K562 (cell line): Measurements from ENCODE around the gene BARX2. TPM values are rescaled to one million over a fixed set of nuclear protein-coding genes. Genes with fewer than 3 reads are reported as not detected.
A peak's percentile ranks its signal among the peaks of the same experiment; 100 is the strongest.

ENCODE experiments used
- ATAC-seq: fragments of 200-7000 bp; cut with Tn5 transposase; 3 replicates; pipeline ENCODE4 v1.9.1; 2020; ENCODE audit warnings: moderate library complexity
- BruUV-seq: library from RNA; stranded (reverse); fragments of 400-500 nt; replicated peaks from 2 replicates; lab custom pipeline; 2021; lab: Mats Ljungman, UMichigan
- CTCF ChIA-PET: fragments of 300-600 bp; formaldehyde crosslinking; extraction: SDS; loops from one replicate; lab custom pipeline; 2021; ENCODE audit warnings: low intra/inter-chr PET ratio; lab: Yijun Ruan, JAX
- POLR2A ChIA-PET: fragments of 300-600, 350-650 bp; sonication (Branson Sonifier 250); formaldehyde crosslinking; extraction: SDS; loops from one replicate; lab custom pipeline; 2021; ENCODE audit warnings: antibody characterized with exemption, inconsistent platforms; lab: Yijun Ruan, JAX
- DNase-seq, 4 experiments: peaks; one replicate each; pipeline versions ENCODE4 v3.0.0 to v3.0.0-alpha.2; 2011 to 2018; ENCODE audit warnings: low spot score in 3 of 4, mixed read lengths in 3 of 4; ENCODE audit errors: extremely low read depth in 1 of 4
- FAIRE-seq: peaks from 2 replicates; lab custom pipeline; 2011; peaks lifted over from hg19 to GRCh38; lab: Jason Lieb, UNC
- H2AFZ ChIP-seq: 2 replicates; pipeline ENCODE4 v1.6.0; 2011; ENCODE audit warnings: low read depth, low read length, control low read depth, inconsistent platforms
- H3K27ac ChIP-seq: fragments of 200-600 bp; 3 replicates; pipeline ENCODE4 v1.8.0; 2011; ENCODE audit warnings: low read depth, mild to moderate bottlenecking, control low read depth, inconsistent platforms, low read length, moderate library complexity, mixed read lengths; ENCODE audit errors: extremely low read depth
- H3K27me3 ChIP-seq, 2 experiments: fragments of 300-600 bp in 1 of 2; 2 replicates in 1 of 2; 3 replicates in 1 of 2; pipeline versions ENCODE4 v1.6.0 to v1.8.0; 2011; ENCODE audit warnings: inconsistent platforms in 2 of 2, low read length in 2 of 2, mild to moderate bottlenecking in 1 of 2, mixed read lengths in 1 of 2, moderate library complexity in 1 of 2; ENCODE audit not compliant: control insufficient read depth in 2 of 2, insufficient read depth in 2 of 2
- H3K36me3 ChIP-seq: fragments of 300-600 bp; 3 replicates; pipeline ENCODE4 v1.8.0; 2011; ENCODE audit warnings: mild to moderate bottlenecking, low read length, inconsistent platforms; ENCODE audit not compliant: control insufficient read depth, insufficient read depth
- H3K4me1 ChIP-seq, 2 experiments: fragments of 200-600 bp in 1 of 2; replicated peaks in 1 of 2; 2 replicates in 1 of 2; 3 replicates in 1 of 2; pipeline versions ENCODE4 v1.5.1 to v1.8.0; 2011; ENCODE audit warnings: inconsistent platforms in 2 of 2, low read length in 2 of 2, mild to moderate bottlenecking in 1 of 2, mixed read lengths in 1 of 2, moderate library complexity in 1 of 2; ENCODE audit not compliant: control insufficient read depth in 2 of 2, insufficient read depth in 2 of 2
- H3K4me2 ChIP-seq: 2 replicates; pipeline ENCODE4 v1.6.1; 2011; ENCODE audit warnings: low read length, control low read depth, inconsistent platforms, mixed read lengths; ENCODE audit not compliant: insufficient read depth
- H3K4me3 ChIP-seq: fragments of 200-600 bp; sonication (generic), shearing (Covaris generic); 2 replicates; pipeline ENCODE4 v1.5.1; 2016; ENCODE audit warnings: control low read depth, inconsistent platforms
- H3K79me2 ChIP-seq: fragments of 200-600 bp; 3 replicates; pipeline ENCODE4 v1.8.0; 2011; ENCODE audit warnings: low read length, inconsistent platforms; ENCODE audit not compliant: control insufficient read depth, insufficient read depth
- H3K9ac ChIP-seq, 2 experiments: 2 replicates each; pipeline versions ENCODE4 v1.6.0 to v1.6.1; 2011; ENCODE audit warnings: low read depth in 2 of 2, low read length in 2 of 2, control low read depth in 1 of 2, inconsistent platforms in 1 of 2, mild to moderate bottlenecking in 1 of 2, mixed read lengths in 1 of 2; ENCODE audit not compliant: insufficient read depth in 1 of 2
- H3K9me1 ChIP-seq: one replicate; pipeline ENCODE4 v1.6.0; 2011; ENCODE audit warnings: inconsistent platforms, mild to moderate bottlenecking, low read length, moderate library complexity; ENCODE audit not compliant: control insufficient read depth, insufficient read depth
- H3K9me3 ChIP-seq: replicated peaks from 2 replicates; pipeline ENCODE4 v1.5.1; 2011; ENCODE audit warnings: low read depth, low read length, inconsistent platforms; ENCODE audit not compliant: control insufficient read depth, insufficient read depth
- H4K20me1 ChIP-seq: replicated peaks from 2 replicates; pipeline ENCODE4 v1.6.1; 2011; ENCODE audit warnings: low read length, inconsistent platforms, mixed read lengths; ENCODE audit not compliant: control insufficient read depth, insufficient read depth
- ARID2 ChIP-seq: fragments of 450-650 bp; IDR thresholded peaks from 2 replicates; pipeline ENCODE4 v1.6.1; 2017; ENCODE audit warnings: antibody characterized with exemption, mild to moderate bottlenecking
- BACH1 ChIP-seq: fragments of 200-800 bp; sonication (Bioruptor generic); IDR thresholded peaks from 2 replicates; pipeline ENCODE4 v1.6.1; 2016; ENCODE audit warnings: missing genetic modification characterization, missing compliant biosample characterization
- C11orf30 ChIP-seq: fragments of 450-650 bp; IDR thresholded peaks from 2 replicates; pipeline ENCODE4 v1.6.1; 2016; ENCODE audit warnings: low read depth, mild to moderate bottlenecking
- CREB1 ChIP-seq, 2 experiments: sonication (generic) in 1 of 2; formaldehyde crosslinking in 1 of 2; IDR thresholded peaks; 2 replicates each; pipeline versions ENCODE4 v1.6.1 to v1.8.0; 2012 to 2022; ENCODE audit warnings: inconsistent platforms in 1 of 2, mild to moderate bottlenecking in 1 of 2, missing genetic modification reagents in 1 of 2, moderate library complexity in 1 of 2
- MAFG ChIP-seq: fragments of 450-650 bp; conservative IDR thresholded peaks from 2 replicates; pipeline ENCODE4 v1.6.1; 2016; ENCODE audit warnings: missing genetic modification characterization, missing compliant biosample characterization
- NR1H2 ChIP-seq: sonication (generic); formaldehyde crosslinking; IDR thresholded peaks from 2 replicates; pipeline ENCODE4 v1.4.0; 2020; ENCODE audit warnings: mild to moderate bottlenecking, missing genetic modification reagents
- NR2C1 ChIP-seq, 2 experiments: fragments of 450-650 bp; IDR thresholded peaks; 2 replicates each; pipeline ENCODE4 v1.6.1; 2017; ENCODE audit warnings: mild to moderate bottlenecking in 2 of 2, antibody characterized with exemption in 1 of 2, inconsistent platforms in 1 of 2, missing compliant biosample characterization in 1 of 2, missing genetic modification characterization in 1 of 2
- TCF7 ChIP-seq: sonication (generic); IDR thresholded peaks from 2 replicates; pipeline ENCODE4 v1.6.1; 2016; ENCODE audit warnings: antibody characterized with exemption, borderline replicate concordance
- ZFP36 ChIP-seq: fragments of 150-350 bp; IDR thresholded peaks from 2 replicates; pipeline ENCODE4 v1.6.1; 2018; ENCODE audit warnings: low read length, low read depth; ENCODE audit not compliant: partially characterized antibody
- ZNF316 ChIP-seq: fragments of 450-650 bp; IDR thresholded peaks from 2 replicates; pipeline ENCODE4 v1.6.1; 2016
- WGBS: fragments of 100-300 bp; shearing (Covaris generic); methylation state at CpG from one replicate; pipeline ENCODE4 v1.1.6; 2016; ENCODE audit warnings: low coverage, mixed read lengths; ENCODE audit not compliant: insufficient coverage; ENCODE audit errors: missing lambda C conversion rate; 5-methylcytosine and 5-hydroxymethylcytosine counted together
- in situ Hi-C: fragments of 300-500 bp; cut with MboI; formaldehyde crosslinking; loops from 4 replicates; pipeline ENCODE4 v1.15.0; 2018; ENCODE audit warnings: inconsistent platforms, mixed read lengths
- intact Hi-C: fragments of 100-400 bp; cut with micrococcal nuclease; formaldehyde crosslinking; loops from 2 replicates; pipeline ENCODE4 v1.14.2; 2022
- polyA plus RNA-seq, 8 experiments: library from polyadenylated mRNA; depleted of rRNA in 4 of 8; stranded (reverse) in 5 of 8; unstranded in 3 of 8; fragments of >200 nt; fragmentation: Nextera tagmentation in 2 of 8; fragmentation: Illumina TruSeq in 1 of 8; extraction: Ambion mirVana in 2 of 8; extraction: Trizol in 1 of 8; gene quantifications; 2 replicates each; pipeline versions ENCODE4 v1.2.1 to v1.2.3, GENCODE V29; 2011 to 2014; ENCODE audit warnings: inconsistent platforms in 1 of 8, missing spikeins in 1 of 8
- total RNA-seq, 7 experiments: library from RNA; depleted of rRNA in 6 of 7; stranded (reverse); fragments of >200 nt in 6 of 7; fragmentation: Illumina TruSeq in 2 of 7; extraction: Trizol in 2 of 7; gene quantifications; 2 replicates each; pipeline versions ENCODE4 v1.2.1 to v1.2.3, GENCODE V29; 2011 to 2021; ENCODE audit warnings: low replicate concordance in 1 of 7

The BARX2 gene
- total and polyA plus RNA-seq, 9 of the 15 experiments (the other 6 are each of a cell fraction or from before 2014, with no cell fraction given): not detected

DNA sequence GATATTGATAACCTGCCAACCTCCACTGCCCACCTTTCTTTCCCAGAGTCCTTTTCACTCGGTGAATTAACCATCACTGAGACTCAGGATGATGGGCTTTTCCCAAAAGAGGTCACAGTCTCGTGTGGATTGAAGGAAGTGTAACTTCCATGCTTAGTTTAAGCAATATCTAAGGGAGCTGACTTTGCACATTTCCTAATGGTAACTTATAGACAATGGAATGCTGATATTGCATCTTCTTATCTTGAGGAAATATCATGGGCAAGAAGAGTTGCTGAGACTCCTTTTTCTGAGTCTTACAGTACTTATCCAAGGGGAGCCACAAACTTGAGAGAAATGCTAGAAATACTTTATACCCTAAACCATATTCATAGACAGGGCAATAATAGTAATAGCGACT lies 8.8 kb downstream of the BARX2 start:
- no peaks in the 10 kb centered on the region for H3K4me1 ChIP-seq
- H3K27me3 ChIP-seq: peaks cover 0 to 6% of the 10 kb centered on the region in 2 experiments; a peak in 1 of 5 replicates
- H3K27ac ChIP-seq: no peak overlapping the region
- FAIRE-seq (no peak), ATAC-seq (no peak), DNase-seq (no peak)
- in situ Hi-C loops: no loop called here
- no peaks in the 10 kb centered on the region for H3K79me2 ChIP-seq
- no peak overlapping the region for H3K4me2 ChIP-seq
- ChIA-PET POLR2A (no interaction called here), CTCF (interaction anchor here (0.5 kb wide), 1 partner anchor 53 kb away, joined by 6 read pairs; no protein-coding TSS in a partner anchor)
- intact Hi-C loops: no loop called here
- no peaks in the 10 kb centered on the region for H3K9me3 ChIP-seq
- no peak overlapping the region for H3K9ac ChIP-seq
- H2AFZ ChIP-seq: no peak overlapping the region
- H3K4me3 ChIP-seq: no peak overlapping the region
- TF ChIP-seq TCF7: no peak
- peak; percentile 58 for TF ChIP-seq ZNF316
- TF ChIP-seq BACH1 (tag): no peak
- TF ChIP-seq C11orf30: peak; percentile 27; the same call in 1 of the 2 replicates
- no peak for TF ChIP-seq ZFP36
- no peak for TF ChIP-seq NR1H2 (CRISPR knock-in tag)
- no peak for TF ChIP-seq CREB1 (IDR thresholded peaks at IDR 0.05)
- TF ChIP-seq CREB1 (CRISPR knock-in tag; IDR thresholded peaks at IDR 0.05): no peak
- TF ChIP-seq ARID2: no peak
- TF ChIP-seq MAFG: peak; percentile 47; the same call in 1 of the 2 replicates
- TF ChIP-seq NR2C1 (IDR thresholded peaks at IDR 0.05): no peak
- no peak for TF ChIP-seq NR2C1 (tag; IDR thresholded peaks at IDR 0.05)
- WGBS: 0% methylated on average over 3 of the region's 3 CpGs
- no peaks in the 10 kb centered on the region for H4K20me1 ChIP-seq
- BruUV-seq: no TSS peak
- H3K9me1 ChIP-seq: no peaks in the 10 kb centered on the region
- H3K36me3 ChIP-seq: no peaks in the 10 kb centered on the region
